Cerebellar nuclear complex (tissue), 1 donor: Measurements from ENCODE around the gene PRR13.
A peak's percentile ranks its signal among the peaks of the same experiment; 100 is the strongest.
"Not testable (repeated sequence)": the region's sequence is repeated elsewhere in the genome, so short reads cannot be mapped to it uniquely, and the experiment has no call there.

Experiments used
- DNase-seq, 2 experiments: peaks; one replicate each; lab custom pipeline; 2025; lab: John Stamatoyannopoulos, UW

PRR13 gene

GRCh38 chr12:53472056-53472582 lies 30.6 kb downstream of the PRR13 start:
- no peak for DNase-seq

- DNase-seq = no peak
Measured at GRCh38 chr12:53474077-53474476, 32.5 kb downstream of the PRR13 start.

DNA sequence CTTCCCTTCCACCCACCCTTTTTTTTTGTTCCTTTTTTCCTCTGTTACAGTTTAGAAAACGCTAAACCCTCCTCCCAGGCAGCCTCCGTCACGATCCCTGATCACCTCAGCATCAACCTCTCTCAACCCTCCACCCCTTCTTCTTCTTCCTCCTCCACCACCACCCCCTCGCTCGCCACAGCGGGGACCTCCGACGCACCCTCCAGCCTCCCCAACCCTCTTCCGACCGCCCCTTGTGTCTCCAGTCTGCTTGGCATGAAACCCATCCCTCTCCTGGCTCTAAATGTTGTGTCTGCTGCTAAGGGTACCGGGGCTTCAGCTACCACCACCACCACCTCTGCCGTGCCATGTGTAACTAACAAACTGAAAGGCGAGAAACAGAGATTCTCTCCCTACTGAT lies 33.3 kb downstream of the PRR13 start:
- DNase-seq = no peak

- no peak for DNase-seq
Measured at GRCh38 chr12:53476769-53477209, 35.3 kb downstream of the PRR13 start.

- no peak for DNase-seq
Measured at GRCh38 chr12:53478865-53479264, 37.3 kb downstream of the PRR13 start.

GRCh38 chr12:53479331-53479730 lies 37.8 kb downstream of the PRR13 start:
- no peak for DNase-seq

DNA sequence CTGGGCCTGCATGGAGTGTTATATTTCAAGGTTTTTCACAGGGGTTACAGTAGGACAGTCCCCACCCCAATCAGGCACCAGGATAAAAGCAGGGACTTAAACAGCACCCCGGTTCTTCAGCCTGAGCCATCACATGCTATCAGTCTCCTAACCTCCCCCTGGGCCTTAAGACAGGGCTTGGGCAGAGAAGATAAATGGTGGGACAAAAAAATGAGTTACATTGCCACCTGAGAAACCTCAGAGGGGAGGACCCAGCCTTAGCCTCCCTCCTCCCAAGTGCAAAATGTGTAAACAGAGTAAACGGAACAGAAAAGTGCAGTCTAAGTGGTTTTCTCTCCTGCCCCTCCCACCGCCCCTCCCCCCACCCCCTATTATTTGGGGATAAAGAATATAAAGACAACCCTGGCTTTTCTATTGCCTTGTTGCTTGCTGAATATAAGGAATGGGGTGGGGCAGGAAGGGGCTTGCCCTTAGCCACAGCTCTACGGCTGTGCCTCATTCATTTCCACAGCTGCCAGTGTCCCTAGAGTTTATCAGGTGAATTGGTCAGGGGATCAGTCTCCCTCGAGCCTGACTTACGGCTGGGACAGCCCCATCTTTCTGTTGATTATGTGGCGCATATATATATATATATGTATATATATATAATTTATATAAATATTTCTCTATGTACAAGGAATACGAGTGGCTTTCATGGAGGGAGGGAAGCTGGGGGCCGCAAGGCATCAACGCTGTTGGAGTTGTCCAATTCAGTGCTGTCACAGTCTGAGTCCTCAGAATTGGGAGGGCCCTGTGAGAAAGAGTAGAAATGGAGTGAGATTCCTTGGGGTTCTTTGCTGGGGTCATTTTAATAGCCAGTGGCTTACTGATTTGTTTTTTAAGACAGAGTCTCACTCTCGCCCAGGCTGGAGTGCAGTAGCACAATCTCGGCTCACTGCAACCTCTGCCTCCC lies 39.2 kb downstream of the PRR13 start:
- DNase-seq = no peak

GRCh38 chr12:53481458-53481857 lies 39.9 kb downstream of the PRR13 start:
- not testable (repeated sequence) for DNase-seq

DNA sequence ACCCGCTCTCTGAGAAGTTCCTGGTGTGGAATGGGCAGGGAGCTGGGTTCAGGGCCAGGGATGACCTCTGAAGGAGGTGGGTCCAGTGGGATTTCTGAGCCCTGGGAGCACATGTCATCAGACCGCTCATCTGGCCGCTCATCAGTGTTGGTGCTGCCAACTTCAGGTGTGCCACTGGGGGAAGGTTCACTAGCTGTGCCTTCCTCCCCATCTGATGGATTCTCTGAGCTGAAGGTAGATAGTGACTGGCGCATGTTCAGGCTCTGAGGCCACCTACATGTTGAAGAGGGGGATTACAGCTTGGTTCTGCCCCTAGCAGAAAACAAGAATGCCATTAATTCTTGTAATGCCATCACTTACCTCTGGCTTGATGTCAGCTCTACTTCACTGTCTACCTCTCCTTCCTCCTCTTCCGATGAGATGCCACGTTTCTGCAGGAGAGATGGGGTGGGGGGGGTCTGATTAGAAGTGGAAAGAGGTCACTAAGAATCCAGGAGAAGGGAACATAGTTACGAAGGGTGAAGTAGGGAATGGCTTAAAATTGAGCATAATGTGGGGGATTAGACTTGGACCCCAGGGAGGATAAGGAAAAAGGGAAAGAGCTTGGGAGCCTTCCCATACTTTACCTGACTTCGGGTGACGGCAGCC lies 40.5 kb downstream of the PRR13 start:
- DNase-seq = no peak

DNA sequence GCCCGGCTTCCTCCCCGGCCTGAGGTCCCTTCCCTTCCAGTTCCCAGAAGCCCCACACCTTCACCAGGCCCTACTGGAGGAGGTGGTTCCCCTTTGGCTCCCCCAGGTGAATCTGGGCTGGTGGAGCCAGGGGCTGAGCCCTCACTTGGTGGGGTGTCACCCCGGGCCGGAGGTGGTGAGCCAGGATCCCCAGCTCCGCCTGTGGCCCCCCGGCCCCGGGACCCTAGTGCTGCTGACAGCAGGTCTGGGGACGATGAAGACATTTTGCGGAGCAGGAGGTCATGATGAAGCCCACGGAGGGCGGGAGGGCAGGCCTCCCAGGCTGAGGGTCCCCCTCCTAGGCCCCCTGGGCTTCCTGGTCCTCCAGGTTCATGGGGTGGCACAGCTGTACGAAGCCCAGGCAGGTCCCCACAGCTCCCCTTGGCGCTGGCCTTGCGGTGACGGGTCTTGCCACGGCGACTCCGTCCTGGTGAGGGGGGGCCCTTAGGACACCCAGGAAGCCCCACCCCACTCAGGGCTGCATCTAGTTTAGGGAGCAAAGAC lies 41.2 kb downstream of the PRR13 start:
- no peak for DNase-seq

- DNase-seq = no peak
Measured at GRCh38 chr12:53483225-53483978, 41.9 kb downstream of the PRR13 start.

- DNase-seq = no peak
Measured at GRCh38 chr12:53483979-53484377, 42.4 kb downstream of the PRR13 start.

DNA sequence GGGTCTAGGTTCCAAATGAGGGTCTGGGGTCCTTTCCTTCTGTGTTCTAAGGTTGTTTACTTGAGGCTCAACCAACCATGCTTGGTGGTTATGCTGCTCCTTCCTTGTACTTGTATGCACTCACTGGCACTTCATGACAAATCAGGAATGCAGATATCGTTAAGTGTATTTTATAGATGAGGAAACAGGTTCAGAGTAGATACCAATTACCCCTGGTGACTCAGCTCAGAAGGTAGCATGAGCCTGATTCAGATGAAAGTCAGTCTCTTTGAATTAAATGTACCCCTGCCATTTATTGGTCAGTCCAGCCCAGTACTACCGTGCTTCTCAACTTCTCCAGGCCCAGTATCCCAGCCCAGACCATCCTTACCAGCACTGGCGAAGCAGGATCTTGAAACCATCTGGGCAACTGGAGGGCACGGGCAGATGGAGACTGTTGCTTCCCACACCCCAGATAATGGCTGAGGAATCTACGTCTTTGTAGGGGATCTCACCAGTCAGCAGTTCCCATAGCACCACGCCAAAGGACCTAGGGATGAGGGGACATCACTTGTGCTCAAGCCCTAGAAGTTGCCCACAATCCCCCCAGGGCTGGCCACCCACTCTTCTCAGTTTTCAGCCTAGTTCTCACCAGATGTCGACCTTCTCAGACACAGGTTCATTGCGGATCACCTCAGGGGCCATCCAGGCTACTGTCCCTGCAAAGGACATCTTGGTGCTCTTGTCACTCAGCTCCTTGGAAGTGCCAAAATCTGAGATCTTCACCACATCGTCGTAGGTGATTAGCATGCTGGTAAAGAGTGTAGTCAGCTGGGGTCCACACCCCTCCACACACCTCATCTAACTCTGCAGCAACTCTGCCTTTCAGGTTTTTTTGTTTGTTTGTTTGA lies 43.4 kb downstream of the PRR13 start:
- DNase-seq = no peak

DNA sequence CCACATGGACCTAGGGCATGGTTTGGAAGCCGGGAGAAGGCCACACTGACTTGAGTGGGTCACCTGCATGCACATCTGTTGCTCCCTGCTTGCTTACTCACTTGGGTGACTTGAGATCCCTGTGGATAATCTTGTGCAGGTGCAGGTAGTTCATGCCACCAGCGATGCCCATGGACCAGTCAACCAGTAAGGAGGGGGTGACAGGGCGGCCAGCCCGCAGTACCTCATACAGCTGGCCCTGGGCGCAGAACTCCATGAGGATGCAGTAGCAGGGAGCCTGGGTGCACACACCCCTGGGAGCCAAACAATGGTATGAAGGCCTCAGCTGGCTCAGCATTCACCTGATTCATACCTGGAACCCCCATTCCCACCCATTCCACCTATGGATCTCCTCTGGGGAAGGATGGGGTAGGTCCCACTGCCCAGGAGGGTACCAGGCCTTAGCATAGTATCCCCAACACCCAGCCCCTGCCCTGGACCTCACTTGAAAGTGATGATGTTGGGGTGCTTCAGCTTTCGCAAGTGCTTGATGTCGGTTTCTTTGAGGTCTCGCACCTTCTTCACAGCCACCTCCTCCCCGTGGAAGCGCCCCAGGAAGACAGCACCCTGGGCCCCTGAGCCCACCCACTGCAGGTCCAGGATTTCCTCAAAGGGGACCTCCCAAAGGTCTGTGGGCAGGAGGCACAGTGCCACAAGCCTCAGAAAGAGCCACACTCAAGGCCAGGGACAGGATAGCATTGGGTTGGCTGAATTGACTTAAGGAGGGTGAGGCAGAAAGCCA lies 44.6 kb downstream of the PRR13 start:
- no peak for DNase-seq

DNA sequence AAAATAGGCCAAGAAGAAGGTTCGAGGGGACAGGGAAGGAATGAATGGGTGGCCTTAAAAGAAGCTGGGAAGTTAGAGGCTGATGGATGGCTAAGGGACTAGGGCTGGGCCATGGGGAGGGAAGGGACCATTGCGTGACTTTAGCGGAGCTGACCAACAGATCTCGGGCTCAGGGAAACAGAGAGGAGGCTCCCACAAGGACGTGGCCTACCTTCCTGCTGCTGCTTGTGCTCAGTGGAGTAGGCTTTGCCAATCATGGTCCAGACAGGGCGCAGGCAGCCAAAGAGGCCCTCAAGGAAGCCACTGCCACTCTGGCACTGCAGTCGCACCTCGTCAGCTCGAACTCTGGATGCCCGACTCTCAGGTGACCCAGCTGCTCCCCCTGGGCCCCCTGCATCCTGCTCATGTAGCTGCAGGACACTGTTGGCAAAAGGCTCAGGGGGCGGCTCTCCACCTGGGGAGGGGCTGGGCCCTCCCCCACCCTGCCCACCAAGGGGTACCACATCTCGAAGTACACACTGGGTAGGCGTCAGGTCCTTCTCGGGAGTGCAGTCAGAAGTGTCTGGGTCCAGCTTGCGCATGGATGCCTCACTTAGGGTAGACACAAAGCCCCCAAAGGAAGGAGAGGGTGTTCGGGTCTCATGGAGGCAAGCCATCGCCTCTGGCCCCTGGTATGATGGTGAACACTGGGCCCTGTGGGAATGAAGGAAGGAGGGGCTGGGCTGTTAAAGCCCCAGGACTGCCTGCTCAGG lies 45.4 kb downstream of the PRR13 start:
- DNase-seq = no peak

DNA sequence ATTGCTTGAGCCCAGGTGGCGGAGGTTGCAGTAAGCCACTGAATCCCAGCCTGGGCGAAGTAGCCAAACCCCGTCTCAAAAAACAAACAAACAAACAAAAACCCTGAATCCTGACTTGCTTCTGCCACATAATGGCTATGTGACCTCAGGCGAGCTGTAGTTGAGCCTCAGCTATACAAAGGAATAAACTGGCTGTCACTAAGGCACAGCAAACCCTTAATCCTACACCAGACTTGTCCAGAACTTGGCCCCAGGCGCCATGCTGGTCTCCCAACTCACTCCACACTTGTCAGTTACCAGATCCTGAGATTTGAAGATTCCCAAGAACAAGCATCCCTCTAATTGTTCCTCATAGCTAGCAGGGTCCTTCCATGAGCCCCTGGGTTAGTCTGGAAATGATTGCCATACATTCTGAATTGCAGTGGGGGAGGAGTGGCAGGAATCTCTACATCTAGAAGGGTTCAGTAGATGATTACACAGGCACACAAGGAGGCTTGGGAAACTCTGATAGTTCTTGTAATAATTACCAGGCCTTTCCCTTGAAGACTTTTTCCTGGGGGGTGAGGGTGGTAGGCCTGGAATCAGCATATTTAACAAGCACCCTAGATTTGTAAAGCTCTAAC lies 47.8 kb downstream of the PRR13 start:
- no peak for DNase-seq

DNA sequence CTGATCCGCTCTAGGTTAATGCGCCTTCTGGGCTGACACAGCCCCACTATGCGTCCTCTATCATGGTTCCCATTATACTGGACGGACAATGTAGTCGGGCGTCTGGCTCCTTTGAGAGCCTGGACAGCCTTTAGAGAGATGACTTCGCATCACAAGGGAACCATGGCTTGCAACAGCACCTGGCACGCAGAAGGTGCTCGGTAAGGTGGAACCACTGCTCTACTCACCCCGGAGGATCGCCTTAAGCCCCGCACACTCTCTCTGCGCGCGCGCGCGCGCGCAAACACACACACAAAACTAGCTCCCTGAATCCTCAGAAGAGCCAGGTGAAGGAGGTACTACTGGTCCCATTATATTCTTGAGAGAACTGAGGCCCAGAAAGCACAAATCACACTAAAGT lies 50.7 kb downstream of the PRR13 start:
- DNase-seq = no peak

- peak in 1 of 2 experiments; percentile 75 for DNase-seq
Measured at GRCh38 chr12:53492830-53493609, 51.5 kb downstream of the PRR13 start.
